Smooth muscle cell (in vitro differentiated cells): ENCODE data around the gene POLN. TPM values are rescaled to one million over a fixed set of nuclear protein-coding genes. Genes with fewer than 3 reads are reported as not detected.

ENCODE experiments used
- DNase-seq: peaks from one replicate; lab custom pipeline; 2025; ENCODE audit not compliant: unreplicated experiment; lab: John Stamatoyannopoulos, UW
- H2AFZ ChIP-seq: fragments of 200-600 bp; sonication (generic); 2 replicates; pipeline ENCODE4 v1.6.0; 2016; ENCODE audit warnings: antibody characterized with exemption, low read depth, mild to moderate bottlenecking
- H3F3A ChIP-seq: fragments of 200-600 bp; sonication (generic); 2 replicates; pipeline ENCODE4 v1.6.0; 2017; ENCODE audit warnings: antibody characterized with exemption, low read depth
- H3K27ac ChIP-seq: fragments of 200-600 bp; sonication (generic); 2 replicates; pipeline ENCODE4 v1.5.1; 2016; ENCODE audit warnings: low read depth, mild to moderate bottlenecking
- H3K27me3 ChIP-seq: fragments of 200-600 bp; sonication (generic); 2 replicates; pipeline ENCODE4 v1.6.1; 2016; ENCODE audit warnings: low read depth, mild to moderate bottlenecking
- H3K36me3 ChIP-seq: fragments of 200-600 bp; sonication (generic); 2 replicates; pipeline ENCODE4 v1.5.1; 2016; ENCODE audit warnings: low read depth
- H3K4me1 ChIP-seq: fragments of 200-600 bp; sonication (generic); 2 replicates; pipeline ENCODE4 v1.5.1; 2016; ENCODE audit warnings: low read depth
- H3K4me2 ChIP-seq: fragments of 200-600 bp; sonication (generic); 2 replicates; pipeline ENCODE4 v1.6.0; 2016; ENCODE audit warnings: mild to moderate bottlenecking
- H3K4me3 ChIP-seq: fragments of 200-600 bp; sonication (generic); 2 replicates; pipeline ENCODE4 v1.5.1; 2016; ENCODE audit warnings: mild to moderate bottlenecking
- H3K79me2 ChIP-seq: fragments of 200-600 bp; sonication (generic); 2 replicates; pipeline ENCODE4 v1.6.0; 2016; ENCODE audit warnings: low read depth, mild to moderate bottlenecking
- H3K9ac ChIP-seq: fragments of 200-600 bp; sonication (generic); 2 replicates; pipeline ENCODE4 v1.6.0; 2016; ENCODE audit warnings: low read depth
- H3K9me3 ChIP-seq: fragments of 200-600 bp; sonication (generic); replicated peaks from 2 replicates; pipeline ENCODE4 v1.5.1; 2016; ENCODE audit warnings: low read depth
- H4K20me1 ChIP-seq: fragments of 200-600 bp; sonication (generic); 2 replicates; pipeline ENCODE4 v1.6.0; 2016; ENCODE audit warnings: low read depth
- WGBS: methylation state at CpG from one replicate; pipeline ENCODE4 v1.1.7; 2016; ENCODE audit warnings: low lambda C conversion rate; 5-methylcytosine and 5-hydroxymethylcytosine counted together
- polyA plus RNA-seq: library from polyadenylated mRNA; unstranded; fragments of >200 nt; fragmentation: Nextera tagmentation; extraction: Ambion mirVana; gene quantifications from 2 replicates; pipeline ENCODE4 v1.2.1, GENCODE V29; 2016
- total RNA-seq: library from RNA; depleted of rRNA; stranded (reverse); fragments of >200 nt; gene quantifications from 2 replicates; pipeline ENCODE4 v1.2.3, GENCODE V29; 2014
- TF ChIP-seq, protein P1 (sequence below): fragments of 200-600 bp; sonication (generic); IDR thresholded peaks from 2 replicates; pipeline ENCODE4 v1.5.1; 2017; ENCODE audit warnings: borderline replicate concordance, mild to moderate bottlenecking, antibody characterized with exemption; ENCODE audit not compliant: insufficient read depth, poor library complexity, severe bottlenecking

Gene POLN
- total and polyA plus RNA-seq, 2 experiments from 2014 or later, result 0.35 to 3.0 TPM

DNA sequence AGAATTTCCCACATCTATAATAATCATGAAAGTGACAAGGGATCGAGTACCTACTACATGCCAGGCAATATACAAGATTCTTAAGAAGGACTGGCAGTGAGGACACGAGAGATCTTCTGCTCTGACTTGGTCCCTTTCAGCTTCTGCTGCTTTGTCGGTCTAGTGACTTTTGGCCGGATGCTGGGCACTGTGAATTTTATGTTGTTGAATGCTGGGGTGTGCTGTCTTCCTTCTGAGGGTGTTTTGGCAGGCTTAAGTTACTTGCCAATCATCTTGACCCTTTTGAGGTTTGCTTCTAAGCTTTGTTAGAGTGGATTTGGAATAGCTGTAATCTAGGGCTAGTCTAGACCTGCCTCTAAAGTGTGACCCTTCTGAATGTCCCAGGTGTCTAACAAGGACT is 159.3 kb downstream of the POLN start:
- no peaks in the 10 kb centered on the region for H3K79me2 ChIP-seq
- no peak for DNase-seq
- H3K9ac ChIP-seq, result no peak overlapping the region
- no peak overlapping the region for H3K27ac ChIP-seq
- H3K36me3 ChIP-seq, result no peaks in the 10 kb centered on the region
- no peak overlapping the region for H3K4me3 ChIP-seq
- H3F3A ChIP-seq, result no peaks in the 10 kb centered on the region
- no peaks in the 10 kb centered on the region for H4K20me1 ChIP-seq
- no peaks in the 10 kb centered on the region for H3K27me3 ChIP-seq
- no peaks in the 10 kb centered on the region for H3K4me1 ChIP-seq
- TF ChIP-seq, protein P1, sequence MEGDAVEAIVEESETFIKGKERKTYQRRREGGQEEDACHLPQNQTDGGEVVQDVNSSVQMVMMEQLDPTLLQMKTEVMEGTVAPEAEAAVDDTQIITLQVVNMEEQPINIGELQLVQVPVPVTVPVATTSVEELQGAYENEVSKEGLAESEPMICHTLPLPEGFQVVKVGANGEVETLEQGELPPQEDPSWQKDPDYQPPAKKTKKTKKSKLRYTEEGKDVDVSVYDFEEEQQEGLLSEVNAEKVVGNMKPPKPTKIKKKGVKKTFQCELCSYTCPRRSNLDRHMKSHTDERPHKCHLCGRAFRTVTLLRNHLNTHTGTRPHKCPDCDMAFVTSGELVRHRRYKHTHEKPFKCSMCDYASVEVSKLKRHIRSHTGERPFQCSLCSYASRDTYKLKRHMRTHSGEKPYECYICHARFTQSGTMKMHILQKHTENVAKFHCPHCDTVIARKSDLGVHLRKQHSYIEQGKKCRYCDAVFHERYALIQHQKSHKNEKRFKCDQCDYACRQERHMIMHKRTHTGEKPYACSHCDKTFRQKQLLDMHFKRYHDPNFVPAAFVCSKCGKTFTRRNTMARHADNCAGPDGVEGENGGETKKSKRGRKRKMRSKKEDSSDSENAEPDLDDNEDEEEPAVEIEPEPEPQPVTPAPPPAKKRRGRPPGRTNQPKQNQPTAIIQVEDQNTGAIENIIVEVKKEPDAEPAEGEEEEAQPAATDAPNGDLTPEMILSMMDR, result no peak
- H3K4me2 ChIP-seq, result no peak overlapping the region
- WGBS, result 83% methylated on average over 4 of the region's 4 CpGs
- H2AFZ ChIP-seq, result no peak overlapping the region
- H3K9me3 ChIP-seq, result no peaks in the 10 kb centered on the region

DNA sequence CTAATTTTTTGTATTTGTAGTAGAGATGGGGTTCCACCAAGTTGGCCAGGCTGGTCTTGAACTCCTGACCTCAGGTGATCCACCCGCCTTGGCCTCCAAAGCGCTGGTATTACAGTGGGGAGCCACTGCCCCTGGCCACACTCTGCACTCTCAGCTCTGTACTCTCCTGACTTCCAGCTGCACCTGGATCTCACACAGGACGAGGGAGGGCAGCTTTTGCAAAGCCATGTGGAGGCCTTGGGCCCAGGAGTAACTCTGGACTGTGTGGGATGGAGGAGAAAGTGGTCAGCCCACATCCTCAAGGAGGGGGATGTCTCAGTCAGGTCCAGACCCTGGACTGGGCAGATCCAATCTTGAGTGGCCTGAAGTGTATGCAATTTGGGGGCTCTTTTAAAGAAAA is 159.8 kb downstream of the POLN start:
- Histone ChIP-seq H3K79me2 (no peaks in the 10 kb centered on the region), H3K4me2 (no peak overlapping the region), H3K27me3 (no peaks in the 10 kb centered on the region), H3K27ac (no peak overlapping the region), H3K4me3 (no peak overlapping the region), H3K4me1 (no peaks in the 10 kb centered on the region), H3K9ac (no peak overlapping the region), H3K36me3 (no peaks in the 10 kb centered on the region), H3F3A (no peaks in the 10 kb centered on the region), H2AFZ (no peak overlapping the region), H3K9me3 (no peaks in the 10 kb centered on the region), H4K20me1 (no peaks in the 10 kb centered on the region)
- 84% methylated on average over 3 of the region's 3 CpGs for WGBS
- TF ChIP-seq, protein P1, result no peak
- no peak for DNase-seq

DNA sequence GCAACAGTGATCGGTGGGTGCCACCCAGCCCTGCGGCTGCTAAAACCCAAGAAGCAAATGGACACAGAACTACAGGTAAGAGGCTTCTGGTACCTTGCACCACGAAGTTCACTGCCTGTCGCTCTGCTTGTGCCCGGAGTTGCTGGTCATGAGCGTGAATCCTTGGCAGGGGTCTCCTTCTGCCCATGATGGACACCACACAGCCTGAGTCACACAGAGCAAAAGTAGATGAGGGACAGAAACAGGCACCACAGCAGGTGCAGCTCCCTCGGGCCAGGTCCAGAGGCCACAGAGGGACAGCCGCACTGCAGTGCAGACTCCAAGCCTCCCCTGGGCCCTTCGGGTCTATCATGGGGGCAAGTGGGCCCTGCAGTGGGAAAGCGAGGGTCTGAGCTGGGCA is 160.4 kb downstream of the POLN start:
- Histone ChIP-seq H3K4me3 (no peak overlapping the region), H3K4me1 (no peaks in the 10 kb centered on the region), H3K4me2 (no peak overlapping the region), H3K9ac (no peak overlapping the region), H3K9me3 (no peaks in the 10 kb centered on the region), H4K20me1 (no peaks in the 10 kb centered on the region), H3K36me3 (no peaks in the 10 kb centered on the region), H3K27ac (no peak overlapping the region), H2AFZ (no peak overlapping the region), H3K79me2 (no peaks in the 10 kb centered on the region), H3F3A (no peaks in the 10 kb centered on the region), H3K27me3 (no peaks in the 10 kb centered on the region)
- 90% methylated on average over 10 of the region's 10 CpGs for WGBS
- TF ChIP-seq, protein P1, result no peak
- no peak for DNase-seq

DNA sequence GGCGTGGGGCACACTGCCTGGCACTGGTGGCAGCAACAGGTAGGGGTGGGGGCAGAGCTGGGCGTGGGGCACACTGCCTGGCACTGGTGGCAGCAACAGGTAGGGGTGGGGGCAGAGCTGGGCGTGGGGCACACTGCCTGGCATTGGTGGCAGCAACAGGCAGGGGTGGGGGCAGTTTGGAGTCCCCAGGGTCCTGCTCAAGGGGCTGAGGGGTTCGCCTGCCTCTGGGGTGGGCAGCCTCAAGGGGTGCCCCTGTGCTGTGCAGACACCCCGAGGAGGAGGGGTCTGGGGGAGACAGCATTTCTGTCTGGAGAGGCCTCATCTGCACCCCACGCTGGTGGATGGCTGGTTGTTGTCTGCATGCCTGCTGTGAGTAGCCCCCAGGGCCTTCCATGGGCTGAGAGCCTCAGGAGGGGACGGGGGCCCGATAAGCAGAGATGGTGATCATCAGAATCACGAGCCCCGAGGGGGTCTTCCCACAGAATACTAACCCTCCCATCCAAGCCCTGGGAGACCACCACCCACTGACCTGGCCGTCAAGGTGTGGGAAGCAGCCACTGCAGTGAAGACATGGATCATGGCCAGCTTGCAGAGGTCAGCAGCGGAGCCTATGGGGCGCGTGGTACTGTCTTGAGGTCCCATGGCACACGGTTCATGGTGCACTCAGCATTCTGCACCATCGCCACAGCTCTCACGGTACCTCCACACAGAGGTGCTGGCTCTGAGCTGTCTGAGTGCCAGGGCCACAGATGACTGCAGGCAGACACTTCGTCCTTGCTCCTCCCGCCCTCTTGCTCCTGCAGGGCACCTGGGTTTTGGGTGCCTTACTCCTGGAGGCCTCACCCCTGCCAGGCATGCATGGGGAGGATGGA is 161.3 kb downstream of the POLN start:
- WGBS, result 92% methylated on average over 18 of the region's 19 CpGs
- no peak for DNase-seq
- H3K36me3 ChIP-seq, result no peaks in the 10 kb centered on the region

More for the DNA sequence above, 161.3 kb downstream of the POLN start:
- Histone ChIP-seq H3K79me2 (no peaks in the 10 kb centered on the region), H4K20me1 (no peaks in the 10 kb centered on the region), H3K9me3 (no peaks in the 10 kb centered on the region), H3K27me3 (no peaks in the 10 kb centered on the region), H3K4me2 (no peak overlapping the region), H2AFZ (no peak overlapping the region), H3K4me1 (no peaks in the 10 kb centered on the region), H3K4me3 (no peak overlapping the region), H3K27ac (no peak overlapping the region), H3F3A (no peaks in the 10 kb centered on the region), H3K9ac (no peak overlapping the region)
- TF ChIP-seq, protein P1, result no peak
